Measurements from ENCODE around the gene LRRC30. TPM values are rescaled to one million over a fixed set of nuclear protein-coding genes. Genes with fewer than 3 reads are reported as not detected.

The LRRC30 gene
- total and polyA plus RNA-seq, 2 of the 13 experiments (the other 11 are each of a cell fraction or from before 2014, with no cell fraction given), result not detected

- ChIA-PET CTCF (ENCODE audit: low intra/inter-chr PET ratio, low total read pairs) (no interaction called here), POLR2A (no interaction called here)
- Histone ChIP-seq H2AFZ (ENCODE audit: low read length) (no peak overlapping the region), H3K9me3 (ENCODE audit: low read length) (no peaks in the 10 kb centered on the region), H3K4me1 (ENCODE audit: insufficient read depth, low read length) (no peaks in the 10 kb centered on the region), H3K4me3 (replicated peaks in 1 of 3; ENCODE audit: insufficient read depth in 1 of 3, low read depth in 2 of 3, low read length in 3 of 3) (no peak overlapping the region), H3K36me3 (replicated peaks in 1 of 2; ENCODE audit: control insufficient read depth in 1 of 2, insufficient read depth in 2 of 2, low read length in 2 of 2) (no peaks in the 10 kb centered on the region), H3K4me2 (ENCODE audit: low read depth, low read length) (no peak overlapping the region), H3K9ac (ENCODE audit: insufficient read depth, low read depth, low read length) (no peak overlapping the region), H4K20me1 (ENCODE audit: insufficient read depth, low read length) (no peaks in the 10 kb centered on the region), H3K27ac (ENCODE audit: extremely low read length, insufficient read depth, low read length) (no peak overlapping the region), H3K27me3 (ENCODE audit: control insufficient read depth in 1 of 2, insufficient read depth in 2 of 2, low read length in 2 of 2) (peaks cover 0 to 12% of the 10 kb centered on the region in 2 experiments; a peak in 1 of 5 replicates), H3K79me2 (ENCODE audit: insufficient read depth, low read length) (no peaks in the 10 kb centered on the region)
- WGBS (ENCODE audit: low lambda C conversion rate), result 19% methylated on average over 3 of the region's 3 CpGs
- TF ChIP-seq ZNF484 (CRISPR knock-in tag; IDR thresholded peaks at IDR 0.05; ENCODE audit: borderline replicate concordance, low read depth) (no peak), HNRNPUL1 (IDR thresholded peaks at IDR 0.05; ENCODE audit: low read depth, low read length) (no peak), ZMAT5 (CRISPR knock-in tag; IDR thresholded peaks at IDR 0.05; ENCODE audit: borderline replicate concordance, low read depth) (no peak), RXRB (CRISPR knock-in tag; IDR thresholded peaks at IDR 0.05; ENCODE audit: borderline replicate concordance) (no peak), IRX3 (CRISPR knock-in tag; IDR thresholded peaks at IDR 0.05; ENCODE audit: borderline replicate concordance, low read depth) (no peak), NFAT5 (CRISPR knock-in tag; IDR thresholded peaks at IDR 0.05) (no peak), ZFP36 (IDR thresholded peaks at IDR 0.05; ENCODE audit: borderline replicate concordance, low read depth, low read length, partially characterized antibody) (no peak), GRHL1 (CRISPR knock-in tag; conservative IDR thresholded peaks at IDR 0.05) (no peak), NFKBIZ (CRISPR knock-in tag; IDR thresholded peaks at IDR 0.05) (no peak), ZNF34 (CRISPR knock-in tag; IDR thresholded peaks at IDR 0.05; ENCODE audit: borderline replicate concordance) (no peak), U2AF2 (IDR thresholded peaks at IDR 0.05; ENCODE audit: low read depth, low read length) (no peak), KAT8 (CRISPR knock-in tag; IDR thresholded peaks at IDR 0.05) (no peak), SIN3B (IDR thresholded peaks at IDR 0.05; ENCODE audit: low read length) (no peak), NR2F2 (IDR thresholded peaks at IDR 0.05; ENCODE audit: borderline replicate concordance, low read depth) (no peak), HIVEP1 (CRISPR knock-in tag; IDR thresholded peaks at IDR 0.05) (no peak), CBFB (CRISPR knock-in tag; IDR thresholded peaks at IDR 0.05) (no peak)
- TF ChIP-seq, protein P1, sequence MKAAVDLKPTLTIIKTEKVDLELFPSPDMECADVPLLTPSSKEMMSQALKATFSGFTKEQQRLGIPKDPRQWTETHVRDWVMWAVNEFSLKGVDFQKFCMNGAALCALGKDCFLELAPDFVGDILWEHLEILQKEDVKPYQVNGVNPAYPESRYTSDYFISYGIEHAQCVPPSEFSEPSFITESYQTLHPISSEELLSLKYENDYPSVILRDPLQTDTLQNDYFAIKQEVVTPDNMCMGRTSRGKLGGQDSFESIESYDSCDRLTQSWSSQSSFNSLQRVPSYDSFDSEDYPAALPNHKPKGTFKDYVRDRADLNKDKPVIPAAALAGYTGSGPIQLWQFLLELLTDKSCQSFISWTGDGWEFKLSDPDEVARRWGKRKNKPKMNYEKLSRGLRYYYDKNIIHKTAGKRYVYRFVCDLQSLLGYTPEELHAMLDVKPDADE (CRISPR knock-in tag; IDR thresholded peaks at IDR 0.05), result no peak
- no TSS peak for BruUV-seq (replicated peaks)
- intact Hi-C loops (cut with micrococcal nuclease; ENCODE audit: unreplicated experiment), result no loop called here
- ATAC-seq (no peak), FAIRE-seq (no peak), DNase-seq (ENCODE audit: low spot score) (no peak)
- in situ Hi-C loops (cut with HindIII; ENCODE audit: extremely low pct_ligation_motif_present, low pct_unique_long_range_greater_than_20kb), result no loop called here
Observed at GRCh38 chr18:7232218-7232617, 1.3 kb downstream of the LRRC30 start.
